SK-N-SH treated with all-trans-retinoic acid at 6 μM for 48 hours (cell line): ENCODE measurements around the gene FCER1A.

Source experiments
- ARNTL ChIP-seq: fragments of 450-650 bp; formaldehyde crosslinking; IDR thresholded peaks from 2 replicates; pipeline ENCODE4 v1.5.0; 2020; ENCODE audit warnings: low read depth, mild to moderate bottlenecking, moderate library complexity, borderline replicate concordance
- ISL1 ChIP-seq: fragments of 250-450 bp; sonication (Bioruptor Pico); IDR thresholded peaks from 2 replicates; pipeline ENCODE4 v2.1.2; 2022; ENCODE audit warnings: mild to moderate bottlenecking, moderate library complexity
- PATZ1 ChIP-seq: fragments of 250-450 bp; sonication (Bioruptor Pico); IDR thresholded peaks from 2 replicates; pipeline ENCODE4 v1.8.0; 2020; ENCODE audit warnings: mild to moderate bottlenecking, moderate library complexity, borderline replicate concordance
- TOX ChIP-seq: fragments of 250-450 bp; sonication (Bioruptor Pico); IDR thresholded peaks from 2 replicates; pipeline ENCODE4 v1.8.0; 2021; ENCODE audit warnings: mild to moderate bottlenecking, moderate library complexity, borderline replicate concordance
- ZC3H10 ChIP-seq: fragments of 250-450 bp; sonication (Bioruptor Pico); IDR thresholded peaks from 2 replicates; pipeline ENCODE4 v1.5.1; 2021; ENCODE audit warnings: mild to moderate bottlenecking, moderate library complexity
- ZFP30 ChIP-seq: fragments of 450-650 bp; formaldehyde crosslinking; IDR thresholded peaks from 2 replicates; pipeline ENCODE4 v1.5.0; 2022; ENCODE audit warnings: mild to moderate bottlenecking, moderate library complexity
- ZNF70 ChIP-seq: fragments of 450-650 bp; formaldehyde crosslinking; IDR thresholded peaks from 2 replicates; pipeline ENCODE4 v1.5.0; 2020; ENCODE audit warnings: mild to moderate bottlenecking, moderate library complexity

GRCh38 chr1:159311679-159312078 lies 9.5 kb downstream of the FCER1A start:
- no peak for TF ChIP-seq ARNTL
- TF ChIP-seq ZC3H10 (CRISPR knock-in tag): no peak
- TF ChIP-seq ZFP30: no peak
- TF ChIP-seq PATZ1: no peak
- TF ChIP-seq ZNF70 (CRISPR knock-in tag): no peak
- no peak for TF ChIP-seq TOX (CRISPR knock-in tag)
- no peak for TF ChIP-seq ISL1 (CRISPR knock-in tag)
